ENCODE data around the gene TMEM63C. TPM values are rescaled to one million over a fixed set of nuclear protein-coding genes. Genes with fewer than 3 reads are reported as not detected.
"Not testable (repeated sequence)": the region's sequence is repeated elsewhere in the genome, so short reads cannot be mapped to it uniquely, and the experiment has no call there.

TMEM63C gene
- total RNA-seq, 6 donors from 2014 or later: 0.15 to 8.3 (median 0.80) TPM; not detected in 2

GRCh38 chr14:77172916-77173315 lies 8.7 kb upstream of the TMEM63C start:
- no peak for ATAC-seq (ENCODE audit: low FRiP score in 2 of 2)
- TF ChIP-seq CTCF (IDR thresholded peaks at IDR 0.05) (no peak), EP300 (IDR thresholded peaks at IDR 0.05) (no peak), POLR2AphosphoS5 (IDR thresholded peaks at IDR 0.05) (no peak), POLR2A (IDR thresholded peaks at IDR 0.05) (no peak)
- Histone ChIP-seq H3K9me3 (peaks cover 5 to 17% (median 13%) of the 10 kb centered on the region in 4 donors), H3K36me3 (no peaks in the 10 kb centered on the region), H3K27ac (no peak overlapping the region), H3K4me1 (no peaks in the 10 kb centered on the region), H3K27me3 (no peaks in the 10 kb centered on the region), H3K4me3 (no peak overlapping the region)
- 75 to 82% methylated on average over 5 of the region's 5 CpGs for WGBS, 2 donors
- DNase-seq: no peak

- not testable (repeated sequence) for H3K36me3 ChIP-seq; H3K4me3 ChIP-seq; ATAC-seq (ENCODE audit: low FRiP score in 2 of 2); H3K27ac ChIP-seq; H3K4me1 ChIP-seq; DNase-seq; H3K27me3 ChIP-seq
- H3K9me3 ChIP-seq: peaks cover 4 to 17% (median 12%) of the 10 kb centered on the region in 4 donors
- WGBS, 2 donors: 89 to 92% methylated on average over 9 of the region's 9 CpGs
These were observed 7.5 kb upstream of the TMEM63C start for GRCh38 chr14:77173911-77174617.

- Histone ChIP-seq H3K36me3 (no peaks in the 10 kb centered on the region), H3K4me3 (no peak overlapping the region), H3K27me3 (no peaks in the 10 kb centered on the region), H3K4me1 (no peaks in the 10 kb centered on the region), H3K9me3 (no peaks in the 10 kb centered on the region), H3K27ac (no peak overlapping the region)
- TF ChIP-seq POLR2A (IDR thresholded peaks at IDR 0.05) (no peak), CTCF (IDR thresholded peaks at IDR 0.05) (no peak), EP300 (IDR thresholded peaks at IDR 0.05) (no peak), POLR2AphosphoS5 (IDR thresholded peaks at IDR 0.05) (no peak)
- no peak for ATAC-seq (ENCODE audit: low FRiP score in 2 of 2)
- DNase-seq: no peak
- 75% methylated on average over 2 to 3 of the region's 3 CpGs for WGBS, 2 donors
These were observed 5.8 kb upstream of the TMEM63C start for GRCh38 chr14:77175843-77176242.

- DNase-seq: no peak
- H3K9me3 ChIP-seq: no peaks in the 10 kb centered on the region
- no peak overlapping the region for H3K27ac ChIP-seq
- ATAC-seq (ENCODE audit: low FRiP score in 2 of 2): no peak
- no peak for TF ChIP-seq EP300 (IDR thresholded peaks at IDR 0.05)
- TF ChIP-seq POLR2AphosphoS5 (IDR thresholded peaks at IDR 0.05): no peak
- no peak for TF ChIP-seq CTCF (IDR thresholded peaks at IDR 0.05)
- no peak for TF ChIP-seq POLR2A (IDR thresholded peaks at IDR 0.05)
- H3K4me1 ChIP-seq: peaks cover 6 to 8% (median 7%) of the 10 kb centered on the region in 4 donors
- peaks cover 0 to 14% (median 6%) of the 10 kb centered on the region in 4 donors for H3K27me3 ChIP-seq
- H3K36me3 ChIP-seq: no peaks in the 10 kb centered on the region
- no peak overlapping the region for H3K4me3 ChIP-seq
- 18 to 24% methylated on average over 1 of the region's 1 CpG for WGBS, 2 donors
These were observed 3.9 kb upstream of the TMEM63C start for GRCh38 chr14:77177702-77178101.

- no peak for DNase-seq
- Histone ChIP-seq H3K4me3 (no peak overlapping the region), H3K27me3 (peaks cover 0 to 14% (median 6%) of the 10 kb centered on the region in 4 donors), H3K9me3 (no peaks in the 10 kb centered on the region), H3K36me3 (no peaks in the 10 kb centered on the region), H3K27ac (no peak overlapping the region), H3K4me1 (peaks cover 6 to 8% (median 7%) of the 10 kb centered on the region in 4 donors)
- 56 to 58% methylated on average over 3 of the region's 3 CpGs for WGBS, 2 donors
- no peak for TF ChIP-seq POLR2A (IDR thresholded peaks at IDR 0.05)
- TF ChIP-seq EP300 (IDR thresholded peaks at IDR 0.05): no peak
- no peak for TF ChIP-seq POLR2AphosphoS5 (IDR thresholded peaks at IDR 0.05)
- TF ChIP-seq CTCF (IDR thresholded peaks at IDR 0.05): no peak
- no peak for ATAC-seq (ENCODE audit: low FRiP score in 2 of 2)
These were observed 2.9 kb upstream of the TMEM63C start for GRCh38 chr14:77178656-77179055.
